Measurements from ENCODE around the gene CAPN5. TPM values are rescaled to one million over a fixed set of nuclear protein-coding genes. Genes with fewer than 3 reads are reported as not detected.

Gene CAPN5
- total and polyA plus RNA-seq, 2 of the 13 experiments (the other 11 are each of a cell fraction or from before 2014, with no cell fraction given) = 0.27 to 1.2 TPM

DNA sequence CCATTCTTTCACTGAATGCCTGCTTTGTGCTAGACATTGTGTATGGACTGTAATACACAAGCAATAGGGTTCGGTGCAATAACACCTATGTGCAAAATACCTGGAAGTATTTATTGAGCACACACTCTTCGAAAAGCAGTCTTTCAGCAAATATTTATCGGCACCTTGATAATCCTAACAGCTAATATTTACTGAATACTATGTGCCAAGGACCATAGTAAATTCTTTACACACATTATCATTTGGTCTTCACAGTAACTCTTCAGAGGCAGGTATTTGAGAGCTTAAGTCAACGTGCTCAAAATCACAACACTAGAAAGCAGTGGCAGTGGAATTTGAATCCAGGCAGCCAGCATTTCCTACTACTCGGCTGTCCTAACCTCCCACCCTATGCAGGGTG is 30.4 kb upstream of the CAPN5 start (continued):
- TF ChIP-seq SKIL (CRISPR knock-in tag; IDR thresholded peaks at IDR 0.05; ENCODE audit: borderline replicate concordance) (peak; percentile 85), RXRB (CRISPR knock-in tag; IDR thresholded peaks at IDR 0.05; ENCODE audit: borderline replicate concordance) (peak; percentile 55; the same call in 1 of the 2 replicates), FOXC1 (CRISPR knock-in tag; IDR thresholded peaks at IDR 0.05; ENCODE audit: borderline replicate concordance) (no peak), ZNF3 (CRISPR knock-in tag; IDR thresholded peaks at IDR 0.05) (no peak), PITX1 (CRISPR knock-in tag; IDR thresholded peaks at IDR 0.05) (peak; percentile 93), SIN3B (IDR thresholded peaks at IDR 0.05; ENCODE audit: low read length) (no peak), ISL2 (CRISPR knock-in tag; IDR thresholded peaks at IDR 0.05) (peak; percentile 74; the same call in 1 of the 2 replicates), ZNF703 (CRISPR knock-in tag; IDR thresholded peaks at IDR 0.05; ENCODE audit: borderline replicate concordance) (peak; percentile 82; the same call in 1 of the 2 replicates), NFKBIZ (CRISPR knock-in tag; IDR thresholded peaks at IDR 0.05) (0 out of 2 replicates have a peak, but pooled peaks have one; percentile 35)
- TF ChIP-seq, protein P1, sequence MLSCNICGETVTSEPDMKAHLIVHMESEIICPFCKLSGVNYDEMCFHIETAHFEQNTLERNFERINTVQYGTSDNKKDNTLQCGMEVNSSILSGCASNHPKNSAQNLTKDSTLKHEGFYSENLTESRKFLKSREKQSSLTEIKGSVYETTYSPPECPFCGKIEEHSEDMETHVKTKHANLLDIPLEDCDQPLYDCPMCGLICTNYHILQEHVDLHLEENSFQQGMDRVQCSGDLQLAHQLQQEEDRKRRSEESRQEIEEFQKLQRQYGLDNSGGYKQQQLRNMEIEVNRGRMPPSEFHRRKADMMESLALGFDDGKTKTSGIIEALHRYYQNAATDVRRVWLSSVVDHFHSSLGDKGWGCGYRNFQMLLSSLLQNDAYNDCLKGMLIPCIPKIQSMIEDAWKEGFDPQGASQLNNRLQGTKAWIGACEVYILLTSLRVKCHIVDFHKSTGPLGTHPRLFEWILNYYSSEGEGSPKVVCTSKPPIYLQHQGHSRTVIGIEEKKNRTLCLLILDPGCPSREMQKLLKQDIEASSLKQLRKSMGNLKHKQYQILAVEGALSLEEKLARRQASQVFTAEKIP (CRISPR knock-in tag; IDR thresholded peaks at IDR 0.05; ENCODE audit: borderline replicate concordance) = no peak
- TF ChIP-seq, protein P2, sequence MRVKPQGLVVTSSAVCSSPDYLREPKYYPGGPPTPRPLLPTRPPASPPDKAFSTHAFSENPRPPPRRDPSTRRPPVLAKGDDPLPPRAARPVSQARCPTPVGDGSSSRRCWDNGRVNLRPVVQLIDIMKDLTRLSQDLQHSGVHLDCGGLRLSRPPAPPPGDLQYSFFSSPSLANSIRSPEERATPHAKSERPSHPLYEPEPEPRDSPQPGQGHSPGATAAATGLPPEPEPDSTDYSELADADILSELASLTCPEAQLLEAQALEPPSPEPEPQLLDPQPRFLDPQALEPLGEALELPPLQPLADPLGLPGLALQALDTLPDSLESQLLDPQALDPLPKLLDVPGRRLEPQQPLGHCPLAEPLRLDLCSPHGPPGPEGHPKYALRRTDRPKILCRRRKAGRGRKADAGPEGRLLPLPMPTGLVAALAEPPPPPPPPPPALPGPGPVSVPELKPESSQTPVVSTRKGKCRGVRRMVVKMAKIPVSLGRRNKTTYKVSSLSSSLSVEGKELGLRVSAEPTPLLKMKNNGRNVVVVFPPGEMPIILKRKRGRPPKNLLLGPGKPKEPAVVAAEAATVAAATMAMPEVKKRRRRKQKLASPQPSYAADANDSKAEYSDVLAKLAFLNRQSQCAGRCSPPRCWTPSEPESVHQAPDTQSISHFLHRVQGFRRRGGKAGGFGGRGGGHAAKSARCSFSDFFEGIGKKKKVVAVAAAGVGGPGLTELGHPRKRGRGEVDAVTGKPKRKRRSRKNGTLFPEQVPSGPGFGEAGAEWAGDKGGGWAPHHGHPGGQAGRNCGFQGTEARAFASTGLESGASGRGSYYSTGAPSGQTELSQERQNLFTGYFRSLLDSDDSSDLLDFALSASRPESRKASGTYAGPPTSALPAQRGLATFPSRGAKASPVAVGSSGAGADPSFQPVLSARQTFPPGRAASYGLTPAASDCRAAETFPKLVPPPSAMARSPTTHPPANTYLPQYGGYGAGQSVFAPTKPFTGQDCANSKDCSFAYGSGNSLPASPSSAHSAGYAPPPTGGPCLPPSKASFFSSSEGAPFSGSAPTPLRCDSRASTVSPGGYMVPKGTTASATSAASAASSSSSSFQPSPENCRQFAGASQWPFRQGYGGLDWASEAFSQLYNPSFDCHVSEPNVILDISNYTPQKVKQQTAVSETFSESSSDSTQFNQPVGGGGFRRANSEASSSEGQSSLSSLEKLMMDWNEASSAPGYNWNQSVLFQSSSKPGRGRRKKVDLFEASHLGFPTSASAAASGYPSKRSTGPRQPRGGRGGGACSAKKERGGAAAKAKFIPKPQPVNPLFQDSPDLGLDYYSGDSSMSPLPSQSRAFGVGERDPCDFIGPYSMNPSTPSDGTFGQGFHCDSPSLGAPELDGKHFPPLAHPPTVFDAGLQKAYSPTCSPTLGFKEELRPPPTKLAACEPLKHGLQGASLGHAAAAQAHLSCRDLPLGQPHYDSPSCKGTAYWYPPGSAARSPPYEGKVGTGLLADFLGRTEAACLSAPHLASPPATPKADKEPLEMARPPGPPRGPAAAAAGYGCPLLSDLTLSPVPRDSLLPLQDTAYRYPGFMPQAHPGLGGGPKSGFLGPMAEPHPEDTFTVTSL (CRISPR knock-in tag; IDR thresholded peaks at IDR 0.05; ENCODE audit: borderline replicate concordance) = peak; percentile 68; the same call in 1 of the 2 replicates
- TF ChIP-seq, protein P3, sequence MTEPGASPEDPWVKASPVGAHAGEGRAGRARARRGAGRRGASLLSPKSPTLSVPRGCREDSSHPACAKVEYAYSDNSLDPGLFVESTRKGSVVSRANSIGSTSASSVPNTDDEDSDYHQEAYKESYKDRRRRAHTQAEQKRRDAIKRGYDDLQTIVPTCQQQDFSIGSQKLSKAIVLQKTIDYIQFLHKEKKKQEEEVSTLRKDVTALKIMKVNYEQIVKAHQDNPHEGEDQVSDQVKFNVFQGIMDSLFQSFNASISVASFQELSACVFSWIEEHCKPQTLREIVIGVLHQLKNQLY (CRISPR knock-in tag; IDR thresholded peaks at IDR 0.05) = 0 out of 2 replicates have a peak, but pooled peaks have one; percentile 37
- TF ChIP-seq, protein P4, sequence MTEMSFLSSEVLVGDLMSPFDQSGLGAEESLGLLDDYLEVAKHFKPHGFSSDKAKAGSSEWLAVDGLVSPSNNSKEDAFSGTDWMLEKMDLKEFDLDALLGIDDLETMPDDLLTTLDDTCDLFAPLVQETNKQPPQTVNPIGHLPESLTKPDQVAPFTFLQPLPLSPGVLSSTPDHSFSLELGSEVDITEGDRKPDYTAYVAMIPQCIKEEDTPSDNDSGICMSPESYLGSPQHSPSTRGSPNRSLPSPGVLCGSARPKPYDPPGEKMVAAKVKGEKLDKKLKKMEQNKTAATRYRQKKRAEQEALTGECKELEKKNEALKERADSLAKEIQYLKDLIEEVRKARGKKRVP (CRISPR knock-in tag; IDR thresholded peaks at IDR 0.05) = peak in 1 of 2 experiments; percentile 62; a peak in 2 of 4 replicates

Measured in HepG2 (cell line).